NCI-H82 treated with DMSO at 0.1 percent for 48 hours (cell line): ENCODE data around the gene KCNJ14.
A peak's percentile ranks its signal among the peaks of the same experiment; 100 is the strongest.
"Not testable (repeated sequence)": the region's sequence is repeated elsewhere in the genome, so short reads cannot be mapped to it uniquely, and the experiment has no call there.

Source experiments
- DNase-seq: peaks from one replicate; lab custom pipeline; 2025; ENCODE audit not compliant: unreplicated experiment; lab: John Stamatoyannopoulos, UW

Gene KCNJ14

GRCh38 chr19:48487544-48487943 is 32.2 kb downstream of the KCNJ14 start:
- no peak for DNase-seq

GRCh38 chr19:48487948-48488347 is 32.6 kb downstream of the KCNJ14 start:
- no peak for DNase-seq

GRCh38 chr19:48488478-48488877 is 33.1 kb downstream of the KCNJ14 start:
- DNase-seq: not testable (repeated sequence)

DNA sequence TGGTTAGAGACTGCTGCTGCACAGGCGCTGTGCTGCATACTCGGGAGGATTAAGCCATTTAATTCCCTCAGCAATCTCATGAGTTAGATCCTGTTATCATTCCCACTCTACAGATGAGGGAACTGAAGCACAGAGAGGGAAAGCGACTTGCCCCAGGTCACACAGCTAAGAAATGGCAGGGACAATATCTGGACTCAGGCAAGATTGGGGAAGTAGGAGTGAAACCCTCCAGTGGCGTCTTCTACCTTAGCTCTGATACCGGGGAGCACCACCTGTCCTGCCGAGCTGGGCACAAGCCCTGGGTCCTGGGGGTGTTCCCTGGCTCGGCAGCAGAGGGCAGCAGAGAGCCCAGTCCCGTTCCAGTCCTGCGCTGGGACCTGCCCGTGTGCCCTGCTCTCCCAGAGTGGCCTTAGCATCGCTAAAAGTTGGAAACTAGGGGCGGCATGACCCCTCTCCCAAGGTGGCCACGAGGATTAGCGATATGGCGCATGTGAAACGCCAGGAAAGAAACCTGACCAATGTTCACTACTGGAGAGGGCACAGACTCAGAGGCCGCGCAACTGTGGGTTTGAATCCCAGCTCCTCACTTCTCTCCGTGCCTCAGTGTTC is 34.3 kb downstream of the KCNJ14 start:
- DNase-seq: peak; percentile 48

DNA sequence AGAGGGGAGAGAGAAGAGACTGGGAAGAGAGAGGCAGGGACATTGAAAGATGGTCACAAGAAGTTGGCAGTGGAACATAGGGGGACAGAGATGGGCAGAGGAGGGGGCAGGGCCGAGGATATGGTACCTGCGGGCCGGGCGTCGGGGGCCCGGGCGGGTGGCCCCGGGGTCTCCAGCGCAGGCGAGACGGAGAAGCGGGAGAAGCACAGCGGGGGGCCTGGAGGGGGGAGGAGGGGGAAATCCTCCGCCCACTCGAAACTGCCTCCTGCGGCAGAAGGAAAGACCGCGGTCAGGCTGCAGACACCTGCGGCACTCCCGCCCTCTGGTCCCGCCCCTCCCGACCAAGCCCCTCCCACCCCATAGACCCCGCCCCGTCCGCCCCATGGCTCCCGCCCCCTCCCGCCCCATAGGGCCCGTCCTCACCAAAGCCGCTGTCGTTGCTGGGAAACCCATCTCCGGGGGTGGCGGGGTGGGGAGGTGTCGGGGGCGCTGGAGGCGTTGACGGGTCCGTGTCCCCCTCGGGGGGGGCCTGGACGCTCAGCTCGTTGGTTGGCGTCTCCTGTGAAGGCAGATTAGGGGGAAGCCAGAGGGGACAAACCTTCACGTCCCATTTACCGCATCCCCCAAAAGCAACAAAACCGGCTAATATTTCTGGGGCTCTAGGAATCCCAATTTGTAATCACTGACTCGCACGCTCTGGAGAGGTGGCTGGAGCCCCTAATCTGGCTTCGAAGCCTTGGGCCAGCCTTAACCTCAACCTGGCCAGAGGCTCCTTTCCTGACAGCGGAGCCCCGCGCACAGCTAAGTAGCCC is 35.8 kb downstream of the KCNJ14 start:
- DNase-seq: peak; percentile 26

GRCh38 chr19:48491793-48492123 is 36.4 kb downstream of the KCNJ14 start:
- no peak for DNase-seq

DNA sequence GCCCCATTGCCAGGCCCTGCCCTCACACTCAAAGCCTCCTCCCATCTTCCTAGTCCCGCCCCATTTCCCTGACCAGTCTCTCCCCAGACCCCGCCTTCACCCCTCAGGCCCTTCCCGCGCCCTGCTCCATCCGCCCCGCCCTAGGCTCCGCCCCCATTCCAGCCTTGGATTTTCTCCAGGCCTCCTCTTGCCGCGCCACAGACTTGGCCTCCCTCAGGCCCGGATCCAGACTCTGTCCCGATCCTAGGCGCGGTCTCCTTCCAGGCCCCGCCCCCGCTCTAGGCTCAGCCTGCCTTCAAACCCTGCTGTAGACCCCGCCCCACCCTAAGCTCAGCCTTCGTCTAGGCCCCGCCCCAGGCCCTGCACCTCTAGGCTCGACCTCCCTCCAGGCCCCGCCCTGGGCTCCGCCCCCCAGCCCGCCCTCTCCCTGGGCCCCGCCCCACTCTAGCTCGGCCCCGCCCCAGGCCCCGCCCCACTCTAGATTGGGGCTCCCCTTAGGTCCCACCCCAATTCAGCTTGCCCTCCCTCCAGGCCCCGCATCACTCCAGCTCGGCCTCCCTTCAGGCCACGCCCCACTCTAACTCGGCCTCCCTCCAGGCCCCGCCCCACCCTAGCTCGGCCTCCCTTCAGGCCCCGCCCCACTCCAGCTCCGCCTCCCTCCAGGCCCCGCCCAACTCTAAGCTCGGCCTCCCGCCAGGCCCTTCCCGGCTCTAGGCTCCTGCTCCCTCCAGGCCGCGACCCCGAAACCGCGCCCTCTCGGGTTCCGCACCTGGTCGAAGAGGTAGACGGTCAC is 37.7 kb downstream of the KCNJ14 start:
- DNase-seq: peak; percentile 99

GRCh38 chr19:48493718-48494401 is 38.5 kb downstream of the KCNJ14 start:
- DNase-seq: no peak

DNA sequence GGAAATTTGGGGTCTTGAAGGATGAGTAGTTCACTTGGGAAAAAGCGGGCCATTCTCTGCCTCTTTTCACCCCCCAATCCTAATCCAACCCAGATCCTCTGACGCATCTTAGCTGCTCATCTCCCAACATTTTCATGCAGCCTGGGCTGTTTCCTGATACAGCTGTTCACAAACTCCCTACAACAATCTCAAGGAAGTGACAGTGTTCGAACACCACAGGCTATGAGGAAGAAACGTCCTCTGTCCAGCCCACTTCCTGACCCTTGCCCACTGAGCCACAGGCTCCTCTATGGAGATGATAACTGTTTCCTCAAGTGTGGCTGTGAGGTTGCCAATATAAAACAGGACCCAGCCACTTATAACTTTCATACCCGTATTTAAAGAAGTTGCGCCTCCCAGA is 40.0 kb downstream of the KCNJ14 start:
- no peak for DNase-seq

DNA sequence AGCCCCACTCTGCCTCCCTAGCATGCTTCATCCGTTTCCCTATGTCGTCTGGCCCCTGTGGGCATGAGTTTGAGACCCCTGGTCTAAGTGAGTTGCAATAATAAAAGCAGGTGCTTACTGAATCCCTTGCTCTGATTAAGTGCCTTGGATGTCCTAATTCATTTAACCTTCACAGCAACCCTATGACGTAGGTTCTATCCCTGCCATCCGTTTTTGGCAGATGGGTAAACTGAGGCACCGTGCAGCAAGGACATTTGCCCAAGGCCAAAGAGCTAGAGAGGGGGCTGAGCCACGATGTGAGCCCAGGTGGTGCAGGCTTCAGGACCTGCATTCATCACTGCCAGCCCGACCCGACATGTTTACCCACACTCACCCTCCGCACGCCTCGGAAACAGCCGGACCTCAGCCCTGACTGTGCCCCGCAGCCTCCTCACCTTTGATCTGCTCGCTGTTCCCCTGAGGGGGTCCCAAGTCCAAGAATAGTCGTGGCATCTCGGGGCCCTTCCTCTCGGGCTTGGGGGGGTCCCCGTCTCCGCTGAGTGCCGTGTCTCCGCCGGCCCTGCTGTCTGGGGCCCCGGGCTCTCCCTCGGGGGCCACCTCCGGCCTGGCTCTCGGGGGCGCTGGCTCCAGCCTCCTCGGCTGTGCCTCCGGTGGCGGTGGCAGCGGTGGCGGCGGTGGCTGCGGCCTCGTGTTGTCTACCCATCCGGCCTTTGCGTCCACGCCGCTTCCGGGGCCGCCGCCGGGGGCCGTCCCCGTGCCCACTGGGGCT is 41.8 kb downstream of the KCNJ14 start:
- DNase-seq: no peak

- DNase-seq: no peak
Observed at GRCh38 chr19:48497728-48498594, 42.6 kb downstream of the KCNJ14 start.

- no peak for DNase-seq
Observed at GRCh38 chr19:48498595-48499311, 43.4 kb downstream of the KCNJ14 start.

- no peak for DNase-seq
Observed at GRCh38 chr19:48499316-48500090, 44.1 kb downstream of the KCNJ14 start.

DNA sequence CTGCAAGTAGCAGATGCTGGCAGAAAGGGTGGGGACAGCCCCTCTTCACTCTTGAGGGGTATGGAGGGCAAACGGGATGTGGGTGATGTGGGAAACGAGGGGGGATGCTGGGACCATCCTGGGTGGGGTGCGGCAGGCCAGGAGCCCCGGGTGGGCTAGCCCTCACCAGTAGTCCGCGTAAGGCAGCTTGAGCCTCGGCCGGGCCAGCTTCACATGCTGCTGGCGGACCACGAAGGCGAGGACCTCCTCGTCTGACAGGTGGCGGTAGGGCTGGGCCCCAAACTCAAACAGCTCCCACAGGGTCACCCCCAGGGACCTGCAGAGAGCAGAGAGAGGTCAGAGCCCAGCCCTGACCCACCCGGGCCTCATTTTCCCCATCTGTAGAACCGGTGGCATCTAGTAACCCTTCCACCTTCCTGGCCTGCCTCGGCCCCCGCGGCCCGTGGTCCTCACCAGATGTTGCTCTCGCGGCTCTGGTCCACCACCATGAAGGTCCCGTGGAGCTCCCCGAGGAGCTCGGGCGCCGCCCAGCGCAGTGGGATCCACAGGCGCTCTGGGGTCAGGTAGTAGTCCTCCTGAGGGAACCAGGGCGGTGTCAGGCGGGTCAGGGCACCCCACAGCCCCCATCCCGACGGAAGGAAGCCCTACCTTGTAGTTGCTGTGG is 45.6 kb downstream of the KCNJ14 start:
- no peak for DNase-seq

DNA sequence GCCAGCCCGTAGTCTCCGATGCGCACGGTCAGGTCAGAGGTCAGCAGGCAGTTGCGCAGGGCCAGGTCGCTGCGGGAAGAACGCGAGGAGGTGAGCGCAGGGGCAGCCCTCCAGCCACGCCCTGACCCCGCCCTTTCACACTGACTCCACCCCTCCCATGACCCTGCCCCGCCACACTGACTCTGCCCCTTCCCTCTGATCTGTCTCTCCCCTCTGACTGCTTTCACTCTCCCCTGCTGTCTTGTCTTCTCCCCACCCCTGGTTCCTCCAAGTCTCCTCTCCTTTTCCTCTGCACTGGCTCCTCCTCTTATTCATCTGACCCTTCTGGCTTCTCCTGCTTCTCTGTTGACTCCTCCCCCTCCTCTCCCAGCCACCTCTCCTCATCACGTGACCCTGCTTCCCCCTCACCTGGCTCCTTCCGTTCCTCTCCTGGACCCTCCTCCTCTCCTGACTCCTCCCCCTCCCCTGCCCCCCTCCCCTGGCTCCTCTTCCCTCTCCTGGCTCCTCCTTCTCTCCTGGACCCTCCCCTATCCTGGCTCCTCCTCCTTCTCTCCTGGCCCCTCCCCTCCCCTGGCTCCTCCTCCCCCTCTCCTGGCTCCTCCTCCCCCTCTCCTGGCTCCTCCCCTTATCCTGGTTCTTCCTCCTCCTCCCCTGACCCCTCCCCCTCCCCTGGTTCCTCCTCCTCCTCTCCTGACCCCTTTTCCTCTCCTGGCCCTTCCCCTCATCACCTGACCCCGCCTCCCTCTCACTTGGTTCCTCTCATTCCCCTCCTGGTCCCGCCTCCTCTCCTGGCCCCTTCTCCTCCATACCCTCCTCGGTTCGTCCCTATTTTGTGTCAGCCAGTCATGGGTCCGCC is 46.3 kb downstream of the KCNJ14 start:
- DNase-seq: peak; percentile 88

- no peak for DNase-seq
Observed at GRCh38 chr19:48502350-48503018, 47.1 kb downstream of the KCNJ14 start.
